Parathyroid adenoma (tissue), 2 donors: ENCODE measurements around the gene CYGB.

Source experiments
- H2AFZ ChIP-seq: fragments of 300-600 bp; sonication (generic); one replicate; pipeline ENCODE4 v1.7.0; 2017; ENCODE audit warnings: antibody characterized with exemption, mild to moderate bottlenecking
- H3K27ac ChIP-seq: fragments of 300-600 bp; sonication (generic); one replicate; pipeline ENCODE4 v1.7.0; 2017
- H3K27me3 ChIP-seq: fragments of 300-600 bp; sonication (generic); one replicate; pipeline ENCODE4 v1.7.0; 2017; ENCODE audit warnings: low read length; ENCODE audit not compliant: control insufficient read depth, insufficient read depth
- H3K36me3 ChIP-seq: fragments of 300-600 bp; sonication (generic); one replicate; pipeline ENCODE4 v1.7.0; 2017; ENCODE audit warnings: low read length; ENCODE audit not compliant: control insufficient read depth, insufficient read depth
- H3K4me1 ChIP-seq: fragments of 300-600 bp; sonication (generic); one replicate; pipeline ENCODE4 v1.7.0; 2017; ENCODE audit warnings: control low read depth
- H3K4me2 ChIP-seq: fragments of 300-600 bp; sonication (generic); one replicate; pipeline ENCODE4 v1.7.0; 2017; ENCODE audit warnings: low read length
- H3K4me3 ChIP-seq: fragments of 300-600 bp; sonication (generic); one replicate; pipeline ENCODE4 v1.7.0; 2017; ENCODE audit warnings: low read depth, low read length
- H3K79me2 ChIP-seq: fragments of 300-600 bp; sonication (generic); one replicate; pipeline ENCODE4 v1.7.0; 2017; ENCODE audit warnings: control low read depth
- H3K9ac ChIP-seq: fragments of 300-600 bp; sonication (generic); one replicate; pipeline ENCODE4 v1.7.0; 2017; ENCODE audit warnings: mild to moderate bottlenecking
- H3K9me3 ChIP-seq: fragments of 300-600 bp; sonication (generic); one replicate; pipeline ENCODE4 v1.7.0; 2017; ENCODE audit warnings: low read length; ENCODE audit not compliant: control insufficient read depth
- TF ChIP-seq, protein P1 (sequence below): fragments of 300-600 bp; sonication (generic); IDR thresholded peaks from one replicate; pipeline ENCODE4 v1.7.0; 2017; ENCODE audit warnings: antibody characterized with exemption, mild to moderate bottlenecking
- donor health status: primary hyperparathyroidism.

The CYGB gene

GRCh38 chr17:76584427-76585032 is 47.0 kb upstream of the CYGB start:
- H3K9me3 ChIP-seq: no peaks in the 10 kb centered on the region
- H3K9ac ChIP-seq: no peak overlapping the region
- H3K36me3 ChIP-seq: no peaks in the 10 kb centered on the region
- no peaks in the 10 kb centered on the region for H3K4me1 ChIP-seq
- H2AFZ ChIP-seq: peak overlapping the region; percentile 68
- peak overlapping the region; percentile 63 for H3K4me3 ChIP-seq
- no peaks in the 10 kb centered on the region for H3K79me2 ChIP-seq
- H3K27ac ChIP-seq: no peak overlapping the region
- H3K27me3 ChIP-seq: no peaks in the 10 kb centered on the region
- TF ChIP-seq, protein P1, sequence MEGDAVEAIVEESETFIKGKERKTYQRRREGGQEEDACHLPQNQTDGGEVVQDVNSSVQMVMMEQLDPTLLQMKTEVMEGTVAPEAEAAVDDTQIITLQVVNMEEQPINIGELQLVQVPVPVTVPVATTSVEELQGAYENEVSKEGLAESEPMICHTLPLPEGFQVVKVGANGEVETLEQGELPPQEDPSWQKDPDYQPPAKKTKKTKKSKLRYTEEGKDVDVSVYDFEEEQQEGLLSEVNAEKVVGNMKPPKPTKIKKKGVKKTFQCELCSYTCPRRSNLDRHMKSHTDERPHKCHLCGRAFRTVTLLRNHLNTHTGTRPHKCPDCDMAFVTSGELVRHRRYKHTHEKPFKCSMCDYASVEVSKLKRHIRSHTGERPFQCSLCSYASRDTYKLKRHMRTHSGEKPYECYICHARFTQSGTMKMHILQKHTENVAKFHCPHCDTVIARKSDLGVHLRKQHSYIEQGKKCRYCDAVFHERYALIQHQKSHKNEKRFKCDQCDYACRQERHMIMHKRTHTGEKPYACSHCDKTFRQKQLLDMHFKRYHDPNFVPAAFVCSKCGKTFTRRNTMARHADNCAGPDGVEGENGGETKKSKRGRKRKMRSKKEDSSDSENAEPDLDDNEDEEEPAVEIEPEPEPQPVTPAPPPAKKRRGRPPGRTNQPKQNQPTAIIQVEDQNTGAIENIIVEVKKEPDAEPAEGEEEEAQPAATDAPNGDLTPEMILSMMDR: no peak
- H3K4me2 ChIP-seq: peak overlapping the region; percentile 95

DNA sequence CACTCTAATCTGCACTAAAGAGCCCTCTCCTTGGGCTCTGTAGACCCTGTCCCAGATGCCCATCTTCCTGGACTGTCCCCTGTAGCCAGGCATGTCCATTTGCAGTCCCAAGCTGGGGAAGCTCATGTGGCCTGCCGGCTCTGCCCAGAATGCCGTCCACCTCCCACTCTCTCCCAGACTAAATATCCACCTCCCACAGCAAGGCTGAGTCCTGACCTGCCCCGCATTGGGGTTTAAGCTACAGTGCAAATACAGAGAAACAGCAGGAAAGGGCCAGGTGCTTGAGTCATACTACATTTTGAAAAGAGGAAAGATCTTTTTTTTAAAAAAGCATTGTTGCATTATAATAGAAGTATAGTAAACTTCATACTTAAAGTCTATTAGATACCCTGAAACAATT is 45.2 kb upstream of the CYGB start:
- Histone ChIP-seq H3K9me3 (no peaks in the 10 kb centered on the region), H3K27me3 (no peaks in the 10 kb centered on the region), H2AFZ (no peak overlapping the region), H3K9ac (no peak overlapping the region), H3K4me3 (no peak overlapping the region), H3K4me1 (no peaks in the 10 kb centered on the region), H3K4me2 (no peak overlapping the region), H3K27ac (no peak overlapping the region), H3K36me3 (no peaks in the 10 kb centered on the region), H3K79me2 (no peaks in the 10 kb centered on the region)
- TF ChIP-seq, protein P1: no peak

GRCh38 chr17:76581515-76581914 is 44.0 kb upstream of the CYGB start:
- TF ChIP-seq, protein P1: no peak
- H3K27ac ChIP-seq: no peak overlapping the region
- H3K4me2 ChIP-seq: no peak overlapping the region
- no peaks in the 10 kb centered on the region for H3K4me1 ChIP-seq
- H3K36me3 ChIP-seq: no peaks in the 10 kb centered on the region
- no peaks in the 10 kb centered on the region for H3K27me3 ChIP-seq
- no peak overlapping the region for H3K4me3 ChIP-seq
- H3K79me2 ChIP-seq: no peaks in the 10 kb centered on the region
- no peak overlapping the region for H2AFZ ChIP-seq
- no peaks in the 10 kb centered on the region for H3K9me3 ChIP-seq
- H3K9ac ChIP-seq: no peak overlapping the region

DNA sequence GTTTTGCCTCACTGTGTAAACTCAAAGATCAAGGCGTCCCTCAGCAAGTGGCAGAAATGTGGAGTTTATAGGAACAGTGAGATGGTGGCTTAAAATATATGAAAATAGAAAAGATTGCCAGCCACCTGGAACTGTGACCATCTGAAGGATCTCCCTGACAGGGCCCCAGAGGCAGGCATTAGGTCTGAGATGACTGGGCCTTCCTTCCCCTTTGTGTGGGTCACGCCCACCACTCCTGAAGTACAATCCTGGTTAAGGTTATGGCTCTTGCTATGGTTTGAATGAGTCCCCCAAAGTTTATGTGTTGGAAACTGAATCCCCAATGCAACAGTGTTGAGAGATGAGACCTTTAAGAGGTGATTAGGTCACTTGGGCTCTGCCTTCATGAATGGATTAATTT is 41.8 kb upstream of the CYGB start:
- Histone ChIP-seq H3K4me2 (no peak overlapping the region), H3K27me3 (no peaks in the 10 kb centered on the region), H3K9me3 (no peaks in the 10 kb centered on the region), H3K9ac (no peak overlapping the region), H2AFZ (no peak overlapping the region), H3K27ac (no peak overlapping the region), H3K79me2 (no peaks in the 10 kb centered on the region), H3K36me3 (no peaks in the 10 kb centered on the region), H3K4me1 (no peaks in the 10 kb centered on the region), H3K4me3 (no peak overlapping the region)
- TF ChIP-seq, protein P1: no peak

DNA sequence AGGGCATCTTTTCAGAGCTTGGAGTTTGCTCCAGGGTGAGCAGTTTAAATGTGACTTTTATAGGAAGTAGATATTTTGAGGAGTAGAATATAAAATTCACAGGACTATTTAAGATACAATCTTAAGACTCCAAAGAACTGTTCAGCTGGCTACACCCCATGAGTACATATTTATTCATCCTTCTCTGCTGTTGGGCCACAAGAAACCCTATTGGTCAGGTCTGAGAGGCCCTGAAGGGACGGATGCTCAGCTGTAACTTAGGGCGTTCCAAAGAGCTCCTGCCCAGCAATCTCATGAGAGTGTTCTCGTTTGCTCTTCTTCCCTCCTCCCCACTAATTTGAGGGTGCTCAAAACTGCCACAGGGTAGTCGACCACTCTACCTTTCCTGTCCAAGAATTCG is 40.9 kb upstream of the CYGB start:
- Histone ChIP-seq H3K9ac (no peak overlapping the region), H3K27ac (no peak overlapping the region)

More for the DNA sequence above, 40.9 kb upstream of the CYGB start:
- no peak overlapping the region for H3K4me2 ChIP-seq
- H3K27me3 ChIP-seq: no peaks in the 10 kb centered on the region
- no peak overlapping the region for H2AFZ ChIP-seq
- H3K4me3 ChIP-seq: no peak overlapping the region
- no peaks in the 10 kb centered on the region for H3K4me1 ChIP-seq
- TF ChIP-seq, protein P1: no peak
- H3K36me3 ChIP-seq: no peaks in the 10 kb centered on the region
- H3K9me3 ChIP-seq: no peaks in the 10 kb centered on the region
- H3K79me2 ChIP-seq: no peaks in the 10 kb centered on the region
